CD8-positive, alpha-beta memory T cell (primary cell): ENCODE measurements around the gene TMIE. TPM values are rescaled to one million over a fixed set of nuclear protein-coding genes. Genes with fewer than 3 reads are reported as not detected.
"Not testable (repeated sequence)": the region's sequence is repeated elsewhere in the genome, so short reads cannot be mapped to it uniquely, and the experiment has no call there.

Experiments
- CTCF ChIA-PET: fragments of 350-600 bp; sonication (Branson Sonifier 250); formaldehyde crosslinking; loops from one replicate; lab custom pipeline; 2021; ENCODE audit warnings: antibody characterized with exemption; lab: Charles Lee
- POLR2A ChIA-PET: fragments of 350-600 bp; sonication (Branson Sonifier 250); formaldehyde crosslinking; loops from one replicate; lab custom pipeline; 2021; ENCODE audit warnings: antibody characterized with exemption; lab: Charles Lee
- DNase-seq, 5 donors: peaks; one replicate each; pipeline versions ENCODE4 v3.0.0 to v3.0.0-alpha.2; 2020 to 2022; ENCODE audit warnings: mixed read lengths in 1 of 5
- H3K27ac ChIP-seq: one replicate; pipeline ENCODE4 v1.7.0; 2013; ENCODE audit warnings: low read depth, mild to moderate bottlenecking, low read length, moderate library complexity
- H3K27me3 ChIP-seq: 2 replicates; pipeline ENCODE4 v1.7.0; 2013; ENCODE audit warnings: low read length, mild to moderate bottlenecking; ENCODE audit not compliant: insufficient read depth, poor library complexity, severe bottlenecking
- H3K36me3 ChIP-seq: 2 replicates; pipeline ENCODE4 v1.7.0; 2013; ENCODE audit warnings: mild to moderate bottlenecking, low read length, moderate library complexity; ENCODE audit not compliant: insufficient read depth
- H3K4me1 ChIP-seq: 2 replicates; pipeline ENCODE4 v1.7.0; 2013; ENCODE audit warnings: mild to moderate bottlenecking, low read length, moderate library complexity; ENCODE audit not compliant: insufficient read depth
- H3K4me3 ChIP-seq: 2 replicates; pipeline ENCODE4 v1.7.0; 2013; ENCODE audit warnings: mild to moderate bottlenecking, low read length
- H3K9me3 ChIP-seq: 2 replicates; pipeline ENCODE4 v1.7.0; 2013; ENCODE audit warnings: mild to moderate bottlenecking, low read length
- H3K27ac Mint-ChIP-seq, 8 donors: one replicate each; pipeline ENCODE4 v1.8.0; 2020 to 2021; ENCODE audit warnings: mixed read lengths in 8 of 8, mild to moderate bottlenecking in 6 of 8, inconsistent platforms in 3 of 8, moderate library complexity in 3 of 8
- H3K27me3 Mint-ChIP-seq, 2 donors: one replicate each; pipeline ENCODE4 v1.8.0; 2020 to 2021; ENCODE audit warnings: mixed read lengths in 2 of 2, mild to moderate bottlenecking in 1 of 2, moderate library complexity in 1 of 2
- H3K36me3 Mint-ChIP-seq, 3 donors: one replicate each; pipeline ENCODE4 v1.8.0; 2020 to 2021; ENCODE audit warnings: mixed read lengths in 3 of 3, inconsistent platforms in 1 of 3, mild to moderate bottlenecking in 1 of 3
- H3K4me1 Mint-ChIP-seq, 3 donors: one replicate each; pipeline ENCODE4 v1.8.0; 2020 to 2021; ENCODE audit warnings: mixed read lengths in 3 of 3, inconsistent platforms in 1 of 3, mild to moderate bottlenecking in 1 of 3
- H3K4me3 Mint-ChIP-seq, 7 donors: one replicate each; pipeline ENCODE4 v1.8.0; 2020 to 2021; ENCODE audit warnings: mixed read lengths in 7 of 7, mild to moderate bottlenecking in 6 of 7, moderate library complexity in 4 of 7, inconsistent platforms in 2 of 7
- H3K9me3 Mint-ChIP-seq, 5 donors: one replicate each; pipeline ENCODE4 v1.8.0; 2020 to 2022; ENCODE audit warnings: mixed read lengths in 5 of 5, mild to moderate bottlenecking in 3 of 5, moderate library complexity in 2 of 5, inconsistent platforms in 1 of 5
- polyA plus RNA-seq: library from polyadenylated mRNA; unstranded; fragments of 300-500 nt; fragmentation: Illumina TruSeq; gene quantifications from one replicate; pipeline ENCODE4 v1.2.3, GENCODE V29; 2021
- total RNA-seq, 2 experiments: library from RNA; stranded (reverse); gene quantifications; one replicate each; pipeline ENCODE4 v1.2.3, GENCODE V29; 2021

The TMIE gene
- total and polyA plus RNA-seq, 3 experiments from 2014 or later = 0.16 to 0.67 TPM; not detected in 1

DNA sequence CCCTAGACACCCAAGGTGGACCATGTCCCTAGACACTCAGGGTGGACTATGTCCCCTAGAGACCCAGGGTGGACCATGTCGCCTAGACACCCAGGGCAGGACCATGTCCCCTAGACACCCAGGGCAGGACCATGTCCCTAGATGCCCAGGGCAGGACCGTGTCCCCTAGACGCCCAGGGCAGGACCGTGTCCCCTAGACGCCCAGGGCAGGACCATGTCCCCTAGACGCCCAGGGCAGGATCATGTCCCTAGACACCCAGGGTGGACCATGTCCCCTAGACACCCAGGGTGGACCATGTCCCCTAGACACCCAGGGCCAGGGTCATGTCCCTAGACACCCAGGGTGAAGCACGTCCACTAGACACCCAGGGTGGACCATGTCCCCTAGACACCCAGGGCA lies 3.2 kb downstream of the TMIE start:
- H3K36me3 Mint-ChIP-seq, H3K4me3 ChIP-seq, H3K4me1 Mint-ChIP-seq, H3K36me3 ChIP-seq, H3K9me3 Mint-ChIP-seq, CTCF ChIA-PET, H3K27me3 ChIP-seq, DNase-seq, H3K4me1 ChIP-seq, POLR2A ChIA-PET, H3K27ac ChIP-seq, H3K4me3 Mint-ChIP-seq, H3K27ac Mint-ChIP-seq, H3K9me3 ChIP-seq: not testable (repeated sequence)
- H3K27me3 Mint-ChIP-seq = peaks cover 8 to 11% of the 10 kb centered on the region in 2 donors

DNA sequence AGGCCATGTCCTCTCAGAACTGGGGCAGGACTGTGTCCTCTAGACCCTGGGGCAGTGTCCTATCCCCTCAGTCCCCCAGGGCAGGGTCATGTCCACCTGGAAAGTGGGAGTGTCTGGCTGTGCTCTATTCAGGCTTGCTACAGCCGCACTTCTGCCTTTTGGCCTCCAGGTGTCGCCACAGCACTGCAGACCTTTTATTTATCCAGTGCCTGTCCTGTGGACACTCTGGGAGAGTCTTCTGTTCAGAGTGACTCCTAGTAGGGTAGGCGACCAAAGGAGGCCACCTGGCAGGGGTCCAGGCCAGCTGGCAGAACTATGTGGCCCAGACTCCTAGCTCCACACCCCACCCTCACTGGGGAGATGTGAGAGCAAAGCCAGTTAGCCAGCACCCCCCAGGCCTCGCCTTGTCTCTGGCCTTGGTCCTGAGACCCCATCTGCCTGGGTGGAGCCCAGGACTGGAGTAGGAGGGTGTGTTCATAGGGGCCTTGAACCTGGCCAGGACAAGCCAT lies 3.9 kb downstream of the TMIE start:
- H3K9me3 Mint-ChIP-seq = no peaks in the 10 kb centered on the region
- Histone ChIP-seq H3K4me3 (no peak overlapping the region), H3K27me3 (peaks cover 6% of the 10 kb centered on the region), H3K36me3 (no peaks in the 10 kb centered on the region), H3K9me3 (no peaks in the 10 kb centered on the region), H3K4me1 (peaks cover 8% of the 10 kb centered on the region), H3K27ac (no peak overlapping the region)
- H3K36me3 Mint-ChIP-seq = no peaks in the 10 kb centered on the region
- H3K27ac Mint-ChIP-seq = no peak overlapping the region
- peaks cover 8 to 11% of the 10 kb centered on the region in 2 donors for H3K27me3 Mint-ChIP-seq
- DNase-seq = peak; percentile 44 to 77 (median 58)
- H3K4me1 Mint-ChIP-seq = peaks cover 0 to 5% (median 1%) of the 10 kb centered on the region in 3 donors
- ChIA-PET CTCF (interaction anchor here (0.6 to 0.9 kb wide), 5 partner anchors 9 to 205 kb away, joined by 3 to 4 read pairs (median 3); no protein-coding TSS in a partner anchor), POLR2A (no interaction called here)
- H3K4me3 Mint-ChIP-seq = no peak overlapping the region

DNA sequence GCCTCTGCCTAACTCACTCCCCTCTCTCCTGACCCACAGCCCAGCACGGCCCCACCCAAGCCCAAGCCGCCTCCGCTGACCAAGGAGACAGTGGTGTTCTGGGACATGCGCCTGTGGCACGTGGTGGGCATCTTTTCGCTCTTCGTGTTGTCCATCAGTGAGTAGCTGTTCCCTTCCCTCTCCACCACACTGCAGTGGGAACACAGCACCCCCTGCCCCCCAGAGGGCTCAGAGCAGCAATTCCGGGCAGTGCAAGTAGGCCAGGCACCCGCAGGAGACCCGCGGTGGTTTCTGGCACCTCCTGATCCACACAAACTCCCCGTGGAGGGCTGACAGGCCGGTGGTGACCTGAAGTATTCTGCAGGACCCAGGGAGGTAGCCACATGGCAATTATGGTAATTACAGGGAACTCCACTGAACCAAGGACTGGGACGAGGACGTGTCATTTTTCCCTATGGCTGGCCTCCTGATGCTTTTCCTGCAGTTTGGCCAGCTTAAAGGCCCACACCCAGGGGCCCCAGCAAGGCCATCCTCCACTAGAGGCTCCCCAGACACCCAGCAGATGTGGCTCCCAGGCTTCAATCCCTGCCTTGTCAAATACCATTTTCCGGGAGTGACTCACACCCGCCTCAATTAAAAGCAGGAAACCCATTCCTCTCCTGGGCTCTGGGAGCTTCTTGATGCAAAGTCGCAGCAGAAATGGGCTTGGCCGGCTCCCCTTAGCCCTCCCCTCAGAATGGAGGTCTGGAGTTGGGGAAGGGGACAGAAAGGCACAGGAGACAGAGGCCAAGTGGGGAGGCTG lies 4.8 kb downstream of the TMIE start:
- Histone ChIP-seq H3K27me3 (peaks cover 6% of the 10 kb centered on the region), H3K27ac (no peak overlapping the region), H3K4me1 (peaks cover 8% of the 10 kb centered on the region), H3K4me3 (no peak overlapping the region), H3K9me3 (no peaks in the 10 kb centered on the region), H3K36me3 (no peaks in the 10 kb centered on the region)
- Mint-ChIP-seq H3K27me3 (peaks cover 8 to 11% of the 10 kb centered on the region in 2 donors), H3K36me3 (no peaks in the 10 kb centered on the region), H3K9me3 (no peaks in the 10 kb centered on the region), H3K27ac (peak overlapping the region in 1 of 8 donors; percentile 47), H3K4me1 (peaks cover 0 to 5% (median 1%) of the 10 kb centered on the region in 3 donors), H3K4me3 (no peak overlapping the region)
- CTCF ChIA-PET = interaction anchor here (0.6 to 1.3 kb wide), 6 partner anchors 10 to 204 kb away, joined by 3 to 4 read pairs (median 3); no protein-coding TSS in a partner anchor
- DNase-seq = peak in 1 of 5 donors; percentile 39
- POLR2A ChIA-PET = no interaction called here

DNA sequence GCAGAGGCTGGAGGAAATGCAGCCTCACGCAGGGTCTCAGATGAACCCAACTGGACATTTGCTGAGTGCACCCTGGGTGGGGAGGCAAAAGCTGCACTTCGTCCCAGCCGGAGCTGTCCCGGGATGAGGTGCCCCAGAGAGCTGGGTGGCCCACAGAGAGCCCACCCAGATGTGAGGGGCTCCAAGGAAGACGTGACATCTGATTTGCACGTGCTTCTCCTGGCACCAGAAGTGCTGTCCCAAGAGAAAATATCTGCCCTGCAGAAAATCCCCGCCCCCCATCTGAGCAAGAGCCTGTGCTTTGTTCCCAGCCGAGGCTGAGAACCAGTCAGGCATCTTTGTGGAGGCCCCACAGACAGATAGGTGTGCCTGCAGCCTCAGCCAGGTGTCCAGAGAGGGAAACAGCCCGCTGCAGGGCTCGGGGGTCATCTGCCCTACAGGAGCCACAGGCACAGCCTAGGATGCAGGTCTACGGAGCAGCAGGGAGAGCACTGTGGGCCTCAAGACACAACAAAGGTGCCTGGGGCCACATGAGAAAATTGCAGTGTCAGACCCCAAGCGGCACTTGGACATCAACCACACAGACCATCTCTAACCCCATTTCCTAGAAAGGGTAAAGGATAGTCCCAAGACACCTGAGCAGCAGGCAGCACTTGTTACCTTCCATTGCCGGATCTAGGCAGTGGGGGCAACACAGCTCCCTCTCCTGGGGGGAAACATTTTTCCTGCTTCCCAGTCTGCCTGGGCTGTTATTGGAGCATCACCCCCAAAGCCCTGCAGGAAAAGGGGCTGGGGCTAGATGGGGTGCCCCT lies 5.8 kb downstream of the TMIE start:
- Mint-ChIP-seq H3K36me3 (no peaks in the 10 kb centered on the region), H3K4me3 (no peak overlapping the region), H3K27me3 (peaks cover 3 to 6% of the 10 kb centered on the region in 2 donors), H3K27ac (no peak overlapping the region), H3K4me1 (no peaks in the 10 kb centered on the region), H3K9me3 (no peaks in the 10 kb centered on the region)
- H3K4me1 ChIP-seq = peaks cover 2% of the 10 kb centered on the region
- ChIA-PET CTCF (interaction anchor here (1.3 to 1.9 kb wide), 3 partner anchors 187 to 617 kb away, joined by 3 to 9 read pairs (median 4); no protein-coding TSS in a partner anchor), POLR2A (no interaction called here)
- no peaks in the 10 kb centered on the region for H3K36me3 ChIP-seq
- DNase-seq = peak in 1 of 5 donors; percentile 31
- H3K27ac ChIP-seq = no peak overlapping the region
- H3K9me3 ChIP-seq = no peaks in the 10 kb centered on the region
- no peak overlapping the region for H3K4me3 ChIP-seq
- peaks cover 1% of the 10 kb centered on the region for H3K27me3 ChIP-seq

DNA sequence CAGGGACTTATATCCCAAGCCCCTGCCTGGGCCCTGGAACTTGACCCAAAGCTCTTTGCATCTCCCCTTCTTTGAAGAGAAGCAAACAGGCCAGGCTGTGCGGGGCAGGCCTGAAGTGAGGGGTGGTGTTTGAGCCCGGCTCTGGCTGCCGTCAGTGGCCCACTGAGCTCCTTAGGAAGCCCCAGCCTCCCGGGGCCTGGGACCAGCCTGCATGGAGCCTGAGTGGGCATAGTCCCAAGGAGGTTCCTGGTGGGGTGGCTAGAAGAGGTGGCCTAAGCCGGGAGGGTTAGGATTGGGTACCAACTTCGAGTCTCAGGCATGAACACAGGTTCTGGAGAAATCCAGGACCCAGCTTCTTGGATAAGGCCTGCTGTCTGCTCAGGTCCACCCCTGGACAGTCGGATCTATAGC lies 6.4 kb downstream of the TMIE start:
- CTCF ChIA-PET = interaction anchor here (1.3 to 1.9 kb wide), 2 partner anchors 188 to 616 kb away, joined by 3 to 9 read pairs; no protein-coding TSS in a partner anchor
- H3K4me3 Mint-ChIP-seq = no peak overlapping the region
- DNase-seq = peak in 1 of 5 donors; percentile 27

DNA sequence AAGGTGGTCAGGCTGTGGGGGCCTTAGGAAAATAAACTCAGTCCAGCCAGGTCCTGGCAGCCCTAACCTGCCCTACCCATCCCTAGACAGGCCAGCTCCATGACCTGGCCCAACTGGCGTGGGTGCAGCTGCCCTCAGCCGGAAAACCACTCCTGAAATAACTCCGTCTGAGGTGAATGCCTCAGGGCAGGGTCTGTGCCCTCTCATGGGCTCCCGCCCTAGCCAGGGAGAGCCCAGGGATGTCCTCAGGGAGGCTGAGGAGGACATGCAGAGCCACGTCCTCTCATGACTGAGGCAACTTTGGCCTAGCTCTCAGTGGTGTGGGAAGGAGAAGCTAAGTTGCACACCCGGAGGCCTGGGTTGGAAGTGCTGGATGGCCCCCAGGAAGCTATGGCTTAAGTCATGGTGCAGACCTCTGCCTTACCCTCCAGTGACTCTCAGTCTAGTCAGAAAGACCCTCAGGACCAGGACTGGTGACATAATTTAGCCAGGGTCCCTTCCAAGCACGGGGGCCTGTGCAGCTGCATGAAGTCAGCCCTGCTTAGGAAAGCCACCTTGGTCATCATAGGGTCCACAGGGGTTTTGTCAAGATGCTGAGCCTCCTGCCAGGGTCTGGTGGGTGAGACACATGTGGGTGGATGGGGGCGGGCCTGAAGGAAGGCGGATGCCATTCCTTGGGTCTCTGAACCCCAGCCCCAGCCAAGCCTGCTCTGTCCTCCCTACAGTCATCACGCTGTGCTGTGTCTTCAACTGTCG lies 7.4 kb downstream of the TMIE start:
- DNase-seq = peak in 1 of 5 donors; percentile 28
- Histone ChIP-seq H3K4me3 (no peak overlapping the region), H3K27ac (no peak overlapping the region), H3K4me1 (no peaks in the 10 kb centered on the region), H3K27me3 (no peaks in the 10 kb centered on the region), H3K36me3 (no peaks in the 10 kb centered on the region), H3K9me3 (no peaks in the 10 kb centered on the region)
- Mint-ChIP-seq H3K36me3 (no peaks in the 10 kb centered on the region), H3K27ac (no peak overlapping the region), H3K4me1 (no peaks in the 10 kb centered on the region), H3K27me3 (peaks cover 0 to 2% of the 10 kb centered on the region in 2 donors), H3K9me3 (no peaks in the 10 kb centered on the region), H3K4me3 (no peak overlapping the region)
- ChIA-PET CTCF (interaction anchor here (1.9 kb wide), 1 partner anchor 187 kb away, joined by 9 read pairs; no protein-coding TSS in a partner anchor), POLR2A (no interaction called here)

More for the DNA sequence above, 6.4 kb downstream of the TMIE start:
- no peaks in the 10 kb centered on the region for H3K9me3 ChIP-seq
- H3K27ac ChIP-seq = no peak overlapping the region
- no peaks in the 10 kb centered on the region for H3K4me1 ChIP-seq
- no peaks in the 10 kb centered on the region for H3K9me3 Mint-ChIP-seq
- H3K27ac Mint-ChIP-seq = no peak overlapping the region
- no peaks in the 10 kb centered on the region for H3K27me3 ChIP-seq
- H3K27me3 Mint-ChIP-seq = peaks cover under 1 to 2% of the 10 kb centered on the region in 2 donors
- no peak overlapping the region for H3K4me3 ChIP-seq
- H3K36me3 ChIP-seq = no peaks in the 10 kb centered on the region
- no peaks in the 10 kb centered on the region for H3K36me3 Mint-ChIP-seq
- no peaks in the 10 kb centered on the region for H3K4me1 Mint-ChIP-seq
- POLR2A ChIA-PET = no interaction called here

DNA sequence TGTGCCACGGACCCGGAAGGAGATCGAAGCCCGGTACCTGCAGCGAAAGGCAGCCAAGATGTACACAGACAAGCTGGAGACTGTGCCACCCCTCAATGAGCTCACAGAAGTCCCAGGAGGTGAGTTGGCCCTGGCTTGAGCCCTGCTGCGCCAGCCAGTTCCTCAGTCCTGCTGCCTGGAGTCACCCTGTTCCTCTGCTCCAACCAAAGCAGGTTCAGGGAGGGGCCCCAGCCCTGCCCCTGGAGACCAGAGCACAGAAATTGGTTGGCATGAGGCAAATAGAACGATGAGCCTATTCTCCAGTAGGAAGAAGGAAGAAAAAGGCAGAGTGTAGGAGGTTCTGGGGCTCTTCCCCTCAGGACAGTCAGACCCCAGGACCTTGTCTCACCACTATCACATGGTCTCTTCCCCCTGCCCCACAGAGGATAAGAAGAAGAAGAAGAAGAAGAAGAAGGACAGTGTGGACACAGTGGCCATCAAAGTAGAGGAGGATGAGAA lies 8.0 kb downstream of the TMIE start:
- H3K36me3 Mint-ChIP-seq = no peaks in the 10 kb centered on the region
- H3K9me3 Mint-ChIP-seq = no peaks in the 10 kb centered on the region
- H3K4me3 Mint-ChIP-seq = no peak overlapping the region
- ChIA-PET CTCF (interaction anchor here (1.9 kb wide), 1 partner anchor 186 kb away, joined by 9 read pairs; no protein-coding TSS in a partner anchor), POLR2A (no interaction called here)
- Histone ChIP-seq H3K27ac (no peak overlapping the region), H3K4me1 (no peaks in the 10 kb centered on the region), H3K9me3 (no peaks in the 10 kb centered on the region), H3K27me3 (no peaks in the 10 kb centered on the region), H3K36me3 (no peaks in the 10 kb centered on the region), H3K4me3 (no peak overlapping the region)
- no peak for DNase-seq
- no peaks in the 10 kb centered on the region for H3K4me1 Mint-ChIP-seq
- peak overlapping the region in 1 of 8 donors; percentile 57 for H3K27ac Mint-ChIP-seq
- H3K27me3 Mint-ChIP-seq = peaks cover 0 to 2% of the 10 kb centered on the region in 2 donors
